ENCODE measurements around the gene TMEM151A. TPM values are rescaled to one million over a fixed set of nuclear protein-coding genes. Genes with fewer than 3 reads are reported as not detected.

Gene TMEM151A
- total and polyA plus RNA-seq, 11 donors, result 0.08 to 7.9 (median 0.12) TPM; not detected in 5

DNA sequence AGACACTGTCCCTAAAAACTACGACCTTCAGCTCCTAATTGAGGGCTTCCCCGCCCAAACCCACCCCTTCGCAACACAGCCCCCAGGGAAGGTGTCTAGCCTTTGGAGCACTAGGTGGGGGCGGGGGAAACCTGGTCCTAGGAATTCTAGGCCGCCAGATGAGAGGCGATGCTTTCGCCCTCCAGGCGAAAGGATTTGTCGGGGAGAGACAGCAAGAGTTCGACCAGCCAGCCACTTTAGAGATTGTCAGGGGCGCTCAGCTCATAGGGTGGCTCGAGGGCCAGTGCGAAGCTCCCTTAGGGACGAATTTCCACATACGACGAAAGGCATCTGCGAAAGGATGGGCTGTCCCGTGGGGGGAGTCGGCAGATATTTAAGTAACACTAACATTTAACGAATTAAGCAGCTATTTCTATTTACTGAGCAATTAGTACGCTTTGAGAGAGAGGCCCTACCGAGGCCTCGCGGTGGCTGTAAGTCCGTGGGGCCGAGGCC lies 19.8 kb downstream of the TMEM151A start:
- peak overlapping the region in 11 of 12 donors; percentile 18 to 66 (median 62) for H3K4me3 ChIP-seq
- peak in 1 of 5 donors; percentile 36 for DNase-seq
- H3K4me1 ChIP-seq, result peaks cover 0 to 31% (median 14%) of the 10 kb centered on the region in 12 donors
- H3K27me3 ChIP-seq, result no peaks in the 10 kb centered on the region
- intact Hi-C loops (cut with DNase I), result loop anchor here in 9 of 10 donors (1.0 to 5.0 kb wide), 5 partner anchors 17 to 366 kb away; partner anchors contain the start of genes B4GAT1 (in 3 of the 9), BRMS1 (in 3 of the 9) and RBM4B (in 1 of the 9)
- TF ChIP-seq, protein P1, sequence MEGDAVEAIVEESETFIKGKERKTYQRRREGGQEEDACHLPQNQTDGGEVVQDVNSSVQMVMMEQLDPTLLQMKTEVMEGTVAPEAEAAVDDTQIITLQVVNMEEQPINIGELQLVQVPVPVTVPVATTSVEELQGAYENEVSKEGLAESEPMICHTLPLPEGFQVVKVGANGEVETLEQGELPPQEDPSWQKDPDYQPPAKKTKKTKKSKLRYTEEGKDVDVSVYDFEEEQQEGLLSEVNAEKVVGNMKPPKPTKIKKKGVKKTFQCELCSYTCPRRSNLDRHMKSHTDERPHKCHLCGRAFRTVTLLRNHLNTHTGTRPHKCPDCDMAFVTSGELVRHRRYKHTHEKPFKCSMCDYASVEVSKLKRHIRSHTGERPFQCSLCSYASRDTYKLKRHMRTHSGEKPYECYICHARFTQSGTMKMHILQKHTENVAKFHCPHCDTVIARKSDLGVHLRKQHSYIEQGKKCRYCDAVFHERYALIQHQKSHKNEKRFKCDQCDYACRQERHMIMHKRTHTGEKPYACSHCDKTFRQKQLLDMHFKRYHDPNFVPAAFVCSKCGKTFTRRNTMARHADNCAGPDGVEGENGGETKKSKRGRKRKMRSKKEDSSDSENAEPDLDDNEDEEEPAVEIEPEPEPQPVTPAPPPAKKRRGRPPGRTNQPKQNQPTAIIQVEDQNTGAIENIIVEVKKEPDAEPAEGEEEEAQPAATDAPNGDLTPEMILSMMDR (IDR thresholded peaks at IDR 0.05), result peak in 5 of 12 donors; percentile 87 to 99 (median 90)
- TF ChIP-seq POLR2A (IDR thresholded peaks at IDR 0.05), result no peak
- ATAC-seq, result no peak
- peak overlapping the region; percentile 25 to 94 (median 84) for H3K27ac ChIP-seq
- H3K36me3 ChIP-seq, result no peaks in the 10 kb centered on the region
- no peaks in the 10 kb centered on the region for H3K9me3 ChIP-seq
- 23 to 24% (median 23%) methylated on average over 24 to 26 of the region's 26 CpGs for WGBS, 4 donors

DNA sequence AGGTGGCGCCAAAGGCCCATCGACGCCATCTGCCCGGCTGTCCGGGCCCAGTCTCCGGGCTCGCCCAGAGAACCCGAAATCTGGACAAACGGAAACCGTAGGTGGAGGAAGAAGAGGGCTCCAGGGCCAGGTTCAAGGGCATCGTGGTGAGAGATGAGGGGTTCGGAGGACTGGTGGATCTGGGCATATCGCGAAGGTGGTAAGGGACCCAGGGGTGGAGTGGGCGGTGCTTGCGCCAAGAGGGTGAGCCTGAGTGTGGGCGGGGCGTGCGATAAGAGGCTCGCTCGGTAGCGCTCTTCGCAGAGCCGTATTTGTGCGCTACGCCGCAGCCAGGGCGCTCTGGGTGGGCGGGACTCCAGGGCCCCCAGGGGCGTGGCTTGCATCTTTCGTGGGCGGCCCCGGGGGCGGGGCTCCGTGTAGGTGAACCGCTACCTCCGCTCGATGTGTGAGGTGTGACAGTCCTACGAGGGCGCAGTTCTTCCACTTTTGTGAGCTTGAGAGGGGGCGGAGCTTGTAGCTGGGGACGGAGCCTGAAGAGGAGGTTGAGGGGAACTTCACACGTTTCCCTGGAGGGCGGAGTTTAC lies 20.4 kb downstream of the TMEM151A start:
- 0 to 2% (median 0%) methylated on average over 29 to 44 of the region's 44 CpGs for WGBS, 4 donors
- no peaks in the 10 kb centered on the region for H3K36me3 ChIP-seq
- H3K9me3 ChIP-seq, result no peaks in the 10 kb centered on the region
- peak overlapping the region; percentile 53 to 94 (median 84) for H3K27ac ChIP-seq
- TF ChIP-seq, protein P1 (IDR thresholded peaks at IDR 0.05), result peak in 11 of 12 donors; percentile 9 to 98 (median 87)
- TF ChIP-seq POLR2A (IDR thresholded peaks at IDR 0.05), result peak in 1 of 2 donors; percentile 42
- intact Hi-C loops (cut with DNase I), result loop anchor here in 9 of 10 donors (1.0 to 5.0 kb wide), 7 partner anchors 15 to 365 kb away; partner anchors contain the start of genes B4GAT1 (in 3 of the 9), BRMS1 (in 3 of the 9) and RBM4B (in 1 of the 9)
- DNase-seq, result peak; percentile 92 to 96 (median 93)
- no peaks in the 10 kb centered on the region for H3K27me3 ChIP-seq
- peak overlapping the region; percentile 18 to 66 (median 62) for H3K4me3 ChIP-seq
- peaks cover 0 to 37% (median 18%) of the 10 kb centered on the region in 12 donors for H3K4me1 ChIP-seq
- peak; percentile 80 to 87 (median 82) for ATAC-seq

DNA sequence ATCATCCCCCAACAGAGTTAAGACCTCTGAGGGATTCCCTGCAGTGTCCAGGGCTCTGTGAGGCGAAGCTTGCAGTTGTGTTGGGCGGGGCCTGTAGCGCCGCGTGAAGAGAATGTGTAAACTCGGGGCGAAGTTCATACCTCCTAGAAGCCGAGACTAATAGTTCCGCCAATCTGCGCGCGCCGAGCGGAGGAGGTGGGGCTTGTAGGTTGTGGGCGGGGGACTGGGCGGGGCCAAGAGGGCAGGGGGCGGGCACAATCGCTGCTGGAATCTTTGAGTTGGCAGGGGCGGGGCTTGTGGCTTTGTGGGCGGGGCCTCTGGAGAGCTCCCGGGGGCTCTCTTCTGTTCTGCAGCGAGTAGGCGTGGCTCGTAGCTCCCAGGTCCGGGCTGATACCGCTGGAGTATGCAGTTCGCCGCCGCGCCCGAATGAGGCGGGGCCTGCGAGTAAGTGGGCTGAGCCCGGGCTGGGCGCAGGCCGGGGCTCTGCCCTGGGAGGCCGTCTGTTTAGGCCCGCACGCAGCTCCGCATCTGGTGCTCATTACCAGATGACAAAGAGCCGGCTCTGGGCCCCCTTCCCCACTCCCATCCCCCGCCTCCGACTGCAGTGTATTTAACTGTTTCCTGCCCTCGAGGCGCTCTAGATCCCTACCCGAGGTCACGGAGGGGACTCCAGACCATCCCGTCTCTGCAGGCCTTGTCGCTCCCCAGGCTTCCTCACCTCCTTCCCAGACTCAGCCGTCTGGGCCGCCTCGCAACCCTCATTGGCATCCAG lies 21.0 kb downstream of the TMEM151A start:
- WGBS, 4 donors, result 1 to 2% (median 2%) methylated on average over 43 to 52 of the region's 52 CpGs
- H3K4me1 ChIP-seq, result peaks cover 0 to 44% (median 23%) of the 10 kb centered on the region in 12 donors

More for the DNA sequence above, 21.0 kb downstream of the TMEM151A start:
- no peaks in the 10 kb centered on the region for H3K36me3 ChIP-seq
- ATAC-seq (peak; percentile 86 to 90 (median 90)), DNase-seq (peak; percentile 99)
- peak overlapping the region; percentile 18 to 66 (median 62) for H3K4me3 ChIP-seq
- no peaks in the 10 kb centered on the region for H3K27me3 ChIP-seq
- TF ChIP-seq, protein P1 (IDR thresholded peaks at IDR 0.05), result no peak
- peak in 1 of 2 donors; percentile 80 for TF ChIP-seq POLR2A (IDR thresholded peaks at IDR 0.05)
- H3K27ac ChIP-seq, result peak overlapping the region; percentile 53 to 94 (median 88)
- H3K9me3 ChIP-seq, result no peaks in the 10 kb centered on the region
- intact Hi-C loops (cut with DNase I), result loop anchor here in 9 of 10 donors (1.0 to 5.0 kb wide), 7 partner anchors 15 to 365 kb away; partner anchors contain the start of genes B4GAT1 (in 3 of the 9), BRMS1 (in 3 of the 9) and RBM4B (in 1 of the 9)
